Activated CD4-positive, alpha-beta T cell treated with anti-CD3 and anti-CD28 coated beads for 36 hours (primary cell): ENCODE data around the gene PRRC2C. TPM values are rescaled to one million over a fixed set of nuclear protein-coding genes. Genes with fewer than 3 reads are reported as not detected.
"Not testable (repeated sequence)": the region's sequence is repeated elsewhere in the genome, so short reads cannot be mapped to it uniquely, and the experiment has no call there.

Experiments
- ATAC-seq: fragments of 200-7000 bp; cut with Tn5 transposase; one replicate; pipeline ENCODE4 v1.10.0; 2021; ENCODE audit warnings: mild to moderate bottlenecking, moderate library complexity
- CTCF ChIA-PET: fragments of 350-600 bp; sonication (Branson Sonifier 250); formaldehyde crosslinking; loops from one replicate; lab custom pipeline; 2021; ENCODE audit warnings: antibody characterized with exemption; lab: Charles Lee
- POLR2A ChIA-PET: fragments of 350-600 bp; sonication (Branson Sonifier 250); formaldehyde crosslinking; loops from one replicate; lab custom pipeline; 2021; ENCODE audit warnings: antibody characterized with exemption, inconsistent platforms; lab: Charles Lee
- DNase-seq: peaks from one replicate; pipeline ENCODE4 v3.0.0-alpha.2; 2020
- H3K27ac Mint-ChIP-seq: one replicate; pipeline ENCODE4 v1.8.0; 2021; ENCODE audit warnings: mixed read lengths
- H3K27me3 Mint-ChIP-seq: one replicate; pipeline ENCODE4 v1.8.0; 2021; ENCODE audit warnings: mixed read lengths
- H3K36me3 Mint-ChIP-seq: one replicate; pipeline ENCODE4 v1.8.0; 2021; ENCODE audit warnings: low read depth, mixed read lengths
- H3K4me1 Mint-ChIP-seq: one replicate; pipeline ENCODE4 v1.8.0; 2021; ENCODE audit warnings: mixed read lengths
- H3K4me3 Mint-ChIP-seq: one replicate; pipeline ENCODE4 v1.8.0; 2021; ENCODE audit warnings: mild to moderate bottlenecking, moderate library complexity, mixed read lengths
- H3K9me3 Mint-ChIP-seq: one replicate; pipeline ENCODE4 v1.8.0; 2021; ENCODE audit warnings: low read depth, mixed read lengths
- intact Hi-C, 2 experiments: fragments of 100-400 bp; cut with DNase I in 1 of 2; cut with micrococcal nuclease in 1 of 2; formaldehyde crosslinking; loops; one replicate each; pipeline versions ENCODE4 v1.14.2 to v1.15.1; 2022 to 2024; cut with DNase I, micrococcal nuclease
- total RNA-seq, 2 experiments: library from RNA; stranded (reverse); gene quantifications; one replicate each; pipeline ENCODE4 v1.2.3, GENCODE V29; 2021

The PRRC2C gene
- total RNA-seq, 2 experiments from 2014 or later, result 233 to 351 TPM

DNA sequence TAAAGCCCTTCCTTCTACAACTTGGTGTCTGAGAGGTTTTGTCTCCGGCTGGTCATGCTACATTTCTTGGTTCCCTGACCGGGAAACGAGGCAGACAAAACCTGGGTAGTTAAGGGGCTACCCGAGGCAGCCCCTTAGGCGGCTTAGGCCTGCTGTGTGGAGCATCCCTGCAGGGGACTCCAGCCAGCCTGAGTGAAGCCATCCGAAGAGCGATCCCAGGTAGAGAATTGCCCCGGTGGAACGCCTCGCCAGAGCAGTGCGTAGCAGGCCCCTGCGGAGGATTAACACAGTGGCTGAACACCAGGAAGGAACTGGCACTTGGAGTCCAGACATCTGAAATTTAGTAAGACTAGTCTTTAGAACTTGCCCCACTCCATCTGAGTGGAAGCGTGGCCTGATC is 115.5 kb downstream of the PRRC2C start:
- ChIA-PET POLR2A (no interaction called here), CTCF (no interaction called here)
- ATAC-seq (no peak), DNase-seq (no peak)
- Mint-ChIP-seq H3K4me1 (no peaks in the 10 kb centered on the region), H3K4me3 (no peak overlapping the region), H3K36me3 (peaks cover 9% of the 10 kb centered on the region), H3K27me3 (no peaks in the 10 kb centered on the region), H3K27ac (no peak overlapping the region), H3K9me3 (no peaks in the 10 kb centered on the region)
- intact Hi-C loops, result no loop called here

DNA sequence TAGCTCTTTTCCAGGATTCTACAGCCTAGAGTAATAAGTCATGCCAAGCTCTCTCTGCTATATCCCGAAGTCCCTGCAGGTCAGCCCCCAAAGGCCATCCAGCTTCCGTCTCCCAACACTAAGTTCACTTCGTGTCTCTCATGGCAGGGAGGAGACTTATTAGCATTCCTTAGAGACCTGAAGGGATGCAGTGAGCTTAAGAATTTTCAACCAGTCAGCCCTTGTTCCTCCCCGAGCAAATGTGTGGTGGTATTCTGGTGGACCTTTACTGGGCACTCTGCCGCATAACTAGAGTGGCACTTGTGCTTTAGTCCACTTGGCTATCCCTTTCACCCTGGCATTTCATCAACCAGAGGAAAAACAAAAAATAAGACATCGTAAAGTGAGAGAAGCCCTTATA is 117.7 kb downstream of the PRRC2C start:
- ATAC-seq, H3K27me3 Mint-ChIP-seq, H3K4me1 Mint-ChIP-seq, DNase-seq, intact Hi-C loops, H3K36me3 Mint-ChIP-seq, H3K9me3 Mint-ChIP-seq, POLR2A ChIA-PET, H3K27ac Mint-ChIP-seq, H3K4me3 Mint-ChIP-seq: not testable (repeated sequence)
- CTCF ChIA-PET, result interaction anchor here (0.9 kb wide), 1 partner anchor 42 kb away, joined by 3 read pairs; no protein-coding TSS in a partner anchor

- POLR2A ChIA-PET, result no interaction called here
- CTCF ChIA-PET, result interaction anchor here (0.5 kb wide), 1 partner anchor 143 kb away, joined by 3 read pairs; no protein-coding TSS in a partner anchor
- intact Hi-C loops, result no loop called here
- Mint-ChIP-seq H3K36me3 (no peaks in the 10 kb centered on the region), H3K27ac (no peak overlapping the region), H3K4me1 (no peaks in the 10 kb centered on the region), H3K27me3 (no peaks in the 10 kb centered on the region), H3K9me3 (no peaks in the 10 kb centered on the region), H3K4me3 (no peak overlapping the region)
- ATAC-seq (no peak), DNase-seq (no peak)
Measured at GRCh38 chr1:171606402-171606941, 121.1 kb downstream of the PRRC2C start.

GRCh38 chr1:171610385-171610784 is 125.1 kb downstream of the PRRC2C start:
- Mint-ChIP-seq H3K4me3 (no peak overlapping the region), H3K4me1 (no peaks in the 10 kb centered on the region), H3K9me3 (no peaks in the 10 kb centered on the region), H3K27me3 (no peaks in the 10 kb centered on the region), H3K27ac (no peak overlapping the region), H3K36me3 (no peaks in the 10 kb centered on the region)
- no peak for DNase-seq
- no peak for ATAC-seq
- intact Hi-C loops, result no loop called here
- CTCF ChIA-PET, result no interaction called here
- POLR2A ChIA-PET, result no interaction called here

- ChIA-PET POLR2A (no interaction called here), CTCF (no interaction called here)
- ATAC-seq, result no peak
Measured at GRCh38 chr1:171611306-171611705, 126.0 kb downstream of the PRRC2C start.

DNA sequence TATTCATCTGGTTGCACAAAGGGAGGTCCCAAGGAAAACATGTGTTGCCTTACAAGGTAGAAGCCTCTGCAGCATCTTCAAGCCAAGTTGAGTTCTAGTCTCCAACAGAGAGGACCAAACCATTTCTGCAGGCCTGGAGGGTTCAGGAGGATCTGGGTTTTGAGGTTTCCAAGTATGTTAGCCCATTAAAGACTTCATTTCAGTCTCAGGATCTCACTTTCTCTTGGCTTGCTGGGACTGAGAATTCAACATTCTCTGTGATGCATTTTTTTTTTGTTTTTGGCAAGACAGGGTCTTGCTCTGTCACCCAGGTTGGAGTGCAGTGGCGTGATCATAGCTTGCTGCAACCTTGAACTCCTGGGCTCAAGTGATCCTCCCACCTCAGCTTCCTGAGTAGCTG is 128.0 kb downstream of the PRRC2C start:
- Mint-ChIP-seq H3K4me3 (no peak overlapping the region), H3K27ac (no peak overlapping the region), H3K27me3 (no peaks in the 10 kb centered on the region), H3K9me3 (no peaks in the 10 kb centered on the region), H3K4me1 (no peaks in the 10 kb centered on the region), H3K36me3 (no peaks in the 10 kb centered on the region)
- POLR2A ChIA-PET, result no interaction called here
- intact Hi-C loops, result no loop called here
- DNase-seq (no peak), ATAC-seq (no peak)
- CTCF ChIA-PET, result no interaction called here

More at GRCh38 chr1:171611306-171611705, 126.0 kb downstream of the PRRC2C start:
- Mint-ChIP-seq H3K4me3 (no peak overlapping the region), H3K4me1 (no peaks in the 10 kb centered on the region), H3K27ac (no peak overlapping the region), H3K27me3 (no peaks in the 10 kb centered on the region), H3K9me3 (no peaks in the 10 kb centered on the region), H3K36me3 (no peaks in the 10 kb centered on the region)
- intact Hi-C loops, result no loop called here
- DNase-seq, result no peak

DNA sequence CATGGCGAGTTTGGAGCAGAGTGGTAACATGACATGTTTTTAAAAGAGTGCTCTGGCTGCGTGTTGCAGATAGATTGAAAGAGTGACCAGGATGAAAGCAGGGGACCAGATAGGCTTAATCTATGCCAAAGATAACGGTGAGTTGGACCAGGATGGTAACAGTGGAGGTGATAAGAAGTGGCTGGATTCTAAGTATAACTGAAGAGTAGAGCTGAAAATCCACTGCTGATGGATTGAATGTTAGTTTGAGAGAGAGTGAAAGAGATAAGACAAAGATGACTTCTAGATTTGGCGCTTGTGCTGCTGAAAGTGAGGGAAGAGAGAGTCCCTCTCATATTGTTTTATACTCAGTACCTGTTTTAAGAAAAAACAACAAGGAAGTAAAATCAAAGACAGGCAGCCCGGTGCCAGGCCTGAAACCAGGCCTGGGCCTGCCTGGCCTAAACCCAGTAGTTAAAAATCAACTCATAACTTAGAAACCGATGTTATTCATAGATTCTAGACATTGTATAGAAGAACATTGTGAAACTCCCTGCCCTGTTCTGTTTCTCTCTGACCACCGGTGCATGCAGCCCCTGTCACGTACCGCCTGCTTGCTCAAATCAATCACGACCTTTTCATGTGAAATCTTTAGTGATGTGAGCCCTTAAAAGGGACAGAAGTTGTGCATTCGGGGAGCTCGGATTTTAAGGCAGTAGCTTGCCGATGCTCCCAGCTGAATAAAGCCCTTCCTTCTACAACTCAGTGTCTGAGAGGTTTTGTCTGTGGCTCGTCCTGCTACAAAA is 130.0 kb downstream of the PRRC2C start:
- CTCF ChIA-PET, H3K4me3 Mint-ChIP-seq, H3K27ac Mint-ChIP-seq, intact Hi-C loops, H3K36me3 Mint-ChIP-seq, DNase-seq, H3K9me3 Mint-ChIP-seq, H3K27me3 Mint-ChIP-seq, ATAC-seq, POLR2A ChIA-PET, H3K4me1 Mint-ChIP-seq: not testable (repeated sequence)

DNA sequence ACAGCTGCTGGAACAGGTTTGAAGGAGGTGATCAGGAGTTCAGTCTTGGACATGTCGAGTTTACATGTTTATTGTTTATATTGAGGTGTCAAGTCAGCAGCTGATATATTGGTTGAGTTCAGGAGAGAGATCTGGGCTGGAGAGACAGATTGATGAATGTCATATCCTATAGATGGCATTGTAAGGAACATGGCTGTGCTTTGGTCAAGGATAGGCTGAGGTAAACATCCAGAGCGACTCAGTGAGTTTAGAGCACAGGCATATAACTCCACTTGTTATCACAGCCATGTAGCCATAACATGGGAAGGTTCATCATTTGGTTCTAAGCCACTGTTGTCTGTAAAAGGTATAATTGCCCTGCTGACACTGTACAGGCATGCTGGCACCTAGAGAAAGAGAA is 131.3 kb downstream of the PRRC2C start:
- intact Hi-C loops, result no loop called here
- DNase-seq (no peak), ATAC-seq (no peak)
- Mint-ChIP-seq H3K4me3 (no peak overlapping the region), H3K9me3 (no peaks in the 10 kb centered on the region), H3K27ac (no peak overlapping the region), H3K4me1 (no peaks in the 10 kb centered on the region), H3K27me3 (no peaks in the 10 kb centered on the region), H3K36me3 (no peaks in the 10 kb centered on the region)
- ChIA-PET CTCF (no interaction called here), POLR2A (no interaction called here)

- ATAC-seq, result no peak
- Mint-ChIP-seq H3K4me3 (no peak within 1 kb of the TSS), H3K4me1 (no peaks in the 10 kb centered on the region), H3K27me3 (no peaks in the 10 kb centered on the region), H3K27ac (no peak within 1 kb of the TSS), H3K9me3 (no peaks in the 10 kb centered on the region), H3K36me3 (no peaks in the 10 kb centered on the region)
- ChIA-PET POLR2A (interaction anchor here (0.6 kb wide), 1 partner anchor 603 kb away, joined by 7 read pairs; no protein-coding TSS in a partner anchor), CTCF (interaction anchor here (0.5 to 2.1 kb wide), 3 partner anchors 13 to 34 kb away, joined by 3 to 9 read pairs (median 3); no protein-coding TSS in a partner anchor)
- intact Hi-C loops, result no loop called here
- DNase-seq, result no peak
Measured at GRCh38 chr1:171622152-171622462, 136.8 kb downstream of the PRRC2C start, which contains the start of gene MYOCOS. Gene MYOCOS, plus strand, starts transcription at chr1:171622243. Its CDS starts 1,641 bp downstream, at chr1:171623884.

GRCh38 chr1:171623651-171624331 is 138.5 kb downstream of the PRRC2C start:
- H3K4me1 Mint-ChIP-seq, result no peaks in the 10 kb centered on the region
- POLR2A ChIA-PET, result no interaction called here
- ATAC-seq (no peak), DNase-seq (no peak)
- H3K27me3 Mint-ChIP-seq, result peaks cover 3% of the 10 kb centered on the region
- intact Hi-C loops, result no loop called here
- no peaks in the 10 kb centered on the region for H3K36me3 Mint-ChIP-seq
- H3K9me3 Mint-ChIP-seq, result no peaks in the 10 kb centered on the region
- no peak overlapping the region for H3K27ac Mint-ChIP-seq
- CTCF ChIA-PET, result interaction anchor here (0.5 to 2.2 kb wide), 3 partner anchors 21 to 138 kb away, joined by 3 to 9 read pairs (median 8); no protein-coding TSS in a partner anchor
- no peak overlapping the region for H3K4me3 Mint-ChIP-seq

DNA sequence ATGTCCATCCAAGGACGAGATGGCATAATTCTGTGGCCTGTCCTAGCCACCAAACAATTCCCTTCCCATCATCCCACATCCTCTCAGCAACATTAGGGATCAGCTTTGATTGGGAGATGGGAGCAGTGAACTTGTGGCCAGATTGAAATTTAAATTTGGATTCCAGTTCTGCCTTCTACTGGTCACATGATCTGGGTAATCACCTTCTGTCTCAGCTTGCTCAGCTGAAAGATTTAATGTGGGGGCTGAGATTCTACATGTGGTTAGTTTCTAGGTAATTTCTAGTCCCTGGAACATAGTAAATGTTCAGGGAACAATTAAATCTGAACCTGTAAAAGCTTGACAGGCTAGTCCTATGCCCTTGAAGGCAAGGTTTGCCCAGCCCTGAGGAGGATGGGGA is 139.9 kb downstream of the PRRC2C start:
- ChIA-PET POLR2A (no interaction called here), CTCF (interaction anchor here (0.6 to 2.2 kb wide), 2 partner anchors 19 to 160 kb away, joined by 3 to 8 read pairs; no protein-coding TSS in a partner anchor)
- DNase-seq, result no peak
- Mint-ChIP-seq H3K27me3 (peaks cover 8% of the 10 kb centered on the region), H3K4me3 (no peak overlapping the region), H3K36me3 (no peaks in the 10 kb centered on the region), H3K9me3 (no peaks in the 10 kb centered on the region), H3K27ac (no peak overlapping the region), H3K4me1 (no peaks in the 10 kb centered on the region)
- intact Hi-C loops, result no loop called here
- ATAC-seq, result no peak
